Panc1 (cell line): ENCODE measurements around the gene GRIN3B. TPM values are rescaled to one million over a fixed set of nuclear protein-coding genes. Genes with fewer than 3 reads are reported as not detected.

Experiments used
- ATAC-seq: fragments of 200-7000 bp; cut with Tn5 transposase; 2 replicates; pipeline ENCODE4 v1.9.1; 2020; ENCODE audit warnings: mild to moderate bottlenecking, moderate library complexity
- BruUV-seq: library from RNA; stranded (reverse); fragments of 400-500 nt; replicated peaks from 2 replicates; lab custom pipeline; 2021; lab: Mats Ljungman, UMichigan
- CTCF ChIA-PET: fragments of 300-600 bp; sonication (Branson Sonifier 250); formaldehyde crosslinking; loops from one replicate; lab custom pipeline; 2022; ENCODE audit warnings: antibody characterized with exemption; lab: Charles Lee
- POLR2A ChIA-PET: fragments of 300-600 bp; sonication (Branson Sonifier 250); formaldehyde crosslinking; loops from one replicate; lab custom pipeline; 2022; ENCODE audit warnings: antibody characterized with exemption; lab: Charles Lee
- DNase-seq: peaks from one replicate; pipeline ENCODE4 v3.0.0-alpha.2; 2010; ENCODE audit warnings: low read depth, low spot score
- H3K27ac ChIP-seq: 2 replicates; pipeline ENCODE4 v1.5.1; 2011; ENCODE audit warnings: mild to moderate bottlenecking, low read length, inconsistent platforms
- H3K27me3 ChIP-seq: fragments of 200-500 bp; sonication (Bioruptor generic); 2 replicates; pipeline ENCODE4 v1.6.0; 2014; ENCODE audit warnings: low read length, inconsistent platforms; ENCODE audit not compliant: control insufficient read depth, insufficient read depth
- H3K36me3 ChIP-seq: fragments of 200-500 bp; sonication (Bioruptor generic); 2 replicates; pipeline ENCODE4 v1.5.1; 2014; ENCODE audit warnings: inconsistent platforms, mild to moderate bottlenecking, low read length, moderate library complexity; ENCODE audit not compliant: control insufficient read depth, insufficient read depth
- H3K4me1 ChIP-seq: 2 replicates; pipeline ENCODE4 v1.5.1; 2011; ENCODE audit warnings: inconsistent platforms, mild to moderate bottlenecking, low read length, moderate library complexity; ENCODE audit not compliant: control insufficient read depth, insufficient read depth
- H3K4me3 ChIP-seq, 2 experiments: 2 replicates each; pipeline ENCODE4 v1.5.1; 2011 to 2012; ENCODE audit warnings: low read depth in 2 of 2, low read length in 2 of 2, mild to moderate bottlenecking in 2 of 2, inconsistent platforms in 1 of 2, moderate library complexity in 1 of 2
- H3K9me3 ChIP-seq: fragments of 200-500 bp; sonication (Bioruptor generic); 2 replicates; pipeline ENCODE4 v1.5.1; 2014; ENCODE audit warnings: low read depth, mild to moderate bottlenecking, inconsistent platforms, low read length, moderate library complexity; ENCODE audit not compliant: control insufficient read depth, insufficient read depth
- CTCF ChIP-seq: fragments of 450-650 bp; IDR thresholded peaks from 2 replicates; pipeline ENCODE4 v1.5.1; 2017; ENCODE audit warnings: mild to moderate bottlenecking
- POLR2AphosphoS5 ChIP-seq: IDR thresholded peaks from 2 replicates; pipeline ENCODE4 v1.6.1; 2012; ENCODE audit warnings: mild to moderate bottlenecking, low read depth, low read length, moderate library complexity
- REST ChIP-seq, 2 experiments: IDR thresholded peaks; 2 replicates each; pipeline ENCODE4 v1.6.1; 2011 to 2012; ENCODE audit warnings: low read depth in 2 of 2, control low read depth in 1 of 2, low read length in 1 of 2, mild to moderate bottlenecking in 1 of 2, moderate library complexity in 1 of 2; ENCODE audit not compliant: insufficient read depth in 1 of 2
- SIN3A ChIP-seq: IDR thresholded peaks from 2 replicates; pipeline ENCODE4 v1.6.1; 2012; ENCODE audit warnings: low read depth, mild to moderate bottlenecking, low read length, moderate library complexity, borderline replicate concordance; ENCODE audit not compliant: insufficient read depth
- TCF7L2 ChIP-seq: IDR thresholded peaks from 2 replicates; pipeline ENCODE4 v1.6.1; 2011; ENCODE audit warnings: mild to moderate bottlenecking, low read depth, low read length, inconsistent platforms
- in situ Hi-C: cut with HindIII; loops from 2 replicates; pipeline ENCODE4 v1.10.0; 2016; ENCODE audit warnings: low sequenced_read_pairs, low pct_unique_long_range_greater_than_20kb
- intact Hi-C: fragments of 100-400 bp; cut with micrococcal nuclease; formaldehyde crosslinking; loops from one replicate; pipeline ENCODE4 v1.10.0; 2022; ENCODE audit not compliant: unreplicated experiment
- total RNA-seq: library from RNA; stranded (reverse); gene quantifications from one replicate; pipeline ENCODE4 v1.2.1, GENCODE V29; 2021; ENCODE audit not compliant: unreplicated experiment

Gene GRIN3B
- total RNA-seq, 1 experiment from 2014 or later, result 4.6 TPM

GRCh38 chr19:963486-963951 lies 36.7 kb upstream of the GRIN3B start:
- Histone ChIP-seq H3K27ac (no peak overlapping the region), H3K36me3 (no peaks in the 10 kb centered on the region), H3K4me1 (peaks cover 5% of the 10 kb centered on the region; the same call in 1 of the 2 replicates), H3K27me3 (no peaks in the 10 kb centered on the region), H3K4me3 (no peak overlapping the region), H3K9me3 (no peaks in the 10 kb centered on the region)
- ATAC-seq, result no peak
- TF ChIP-seq POLR2AphosphoS5, result no peak
- TF ChIP-seq TCF7L2, result no peak
- TF ChIP-seq REST (IDR thresholded peaks at IDR 0.05; ENCODE audit: insufficient read depth in 1 of 2, low read depth in 2 of 2, low read length in 1 of 2), result no peak
- no peak for TF ChIP-seq SIN3A
- no peak for TF ChIP-seq CTCF
- POLR2A ChIA-PET, result no interaction called here
- DNase-seq, result no peak
- no TSS peak for BruUV-seq
- intact Hi-C loops, result no loop called here
- CTCF ChIA-PET, result no interaction called here
- in situ Hi-C loops, result no loop called here

- Histone ChIP-seq H3K4me3 (no peak overlapping the region), H3K27me3 (no peaks in the 10 kb centered on the region), H3K9me3 (no peaks in the 10 kb centered on the region), H3K4me1 (peaks cover 2% of the 10 kb centered on the region; the same call in 1 of the 2 replicates), H3K36me3 (no peaks in the 10 kb centered on the region), H3K27ac (no peak overlapping the region)
- CTCF ChIA-PET, result no interaction called here
- intact Hi-C loops (no loop called here), in situ Hi-C loops (no loop called here)
- ATAC-seq (no peak), DNase-seq (no peak)
- POLR2A ChIA-PET, result no interaction called here
- TF ChIP-seq TCF7L2, result no peak
- TF ChIP-seq REST (IDR thresholded peaks at IDR 0.05; ENCODE audit: insufficient read depth in 1 of 2, low read depth in 2 of 2, low read length in 1 of 2), result no peak
- no peak for TF ChIP-seq CTCF
- no peak for TF ChIP-seq POLR2AphosphoS5
- TF ChIP-seq SIN3A, result no peak
- no TSS peak for BruUV-seq
Observed at GRCh38 chr19:964116-964520, 36.1 kb upstream of the GRIN3B start.
